ENCODE data around the gene CCPG1. TPM values are rescaled to one million over a fixed set of nuclear protein-coding genes. Genes with fewer than 3 reads are reported as not detected.

CCPG1 gene
- polyA plus RNA-seq, 1 donor from 2014 or later: 64.2 TPM

DNA sequence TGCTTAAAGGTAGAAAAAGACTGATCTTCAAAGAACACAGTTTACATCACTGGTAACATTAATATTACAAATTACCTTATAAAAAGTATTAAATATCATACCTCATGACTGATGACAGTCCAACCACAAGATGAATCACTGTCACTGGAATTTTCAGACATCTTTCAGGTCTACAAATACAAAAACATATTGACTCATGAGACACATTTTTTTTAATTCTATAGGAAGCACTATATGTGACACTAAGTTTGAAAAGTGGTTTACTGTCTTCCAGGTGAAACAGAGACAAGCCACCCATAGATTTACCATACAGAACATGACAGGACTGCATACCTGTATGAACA lies 18.9 kb downstream of the CCPG1 start:
- Histone ChIP-seq H3K9me3 (ENCODE audit: low read length) (no peaks in the 10 kb centered on the region), H3K27me3 (ENCODE audit: insufficient read depth, low read depth, low read length) (no peaks in the 10 kb centered on the region)
- TF ChIP-seq MXI1 (conservative IDR thresholded peaks at IDR 0.05; ENCODE audit: poor library complexity, severe bottlenecking) (no peak), TAF1 (IDR thresholded peaks at IDR 0.05; ENCODE audit: low read depth) (no peak), SMC3 (conservative IDR thresholded peaks at IDR 0.05; ENCODE audit: poor library complexity) (no peak), POLR2AphosphoS5 (IDR thresholded peaks at IDR 0.05) (no peak), EP300 (conservative IDR thresholded peaks at IDR 0.05; ENCODE audit: poor library complexity, severe bottlenecking) (no peak), RAD21 (conservative IDR thresholded peaks at IDR 0.05) (no peak), EZH2 (IDR thresholded peaks at IDR 0.05; ENCODE audit: borderline replicate concordance, insufficient read depth, low read length, poor library complexity, severe bottlenecking) (no peak)
- TF ChIP-seq, protein P1, sequence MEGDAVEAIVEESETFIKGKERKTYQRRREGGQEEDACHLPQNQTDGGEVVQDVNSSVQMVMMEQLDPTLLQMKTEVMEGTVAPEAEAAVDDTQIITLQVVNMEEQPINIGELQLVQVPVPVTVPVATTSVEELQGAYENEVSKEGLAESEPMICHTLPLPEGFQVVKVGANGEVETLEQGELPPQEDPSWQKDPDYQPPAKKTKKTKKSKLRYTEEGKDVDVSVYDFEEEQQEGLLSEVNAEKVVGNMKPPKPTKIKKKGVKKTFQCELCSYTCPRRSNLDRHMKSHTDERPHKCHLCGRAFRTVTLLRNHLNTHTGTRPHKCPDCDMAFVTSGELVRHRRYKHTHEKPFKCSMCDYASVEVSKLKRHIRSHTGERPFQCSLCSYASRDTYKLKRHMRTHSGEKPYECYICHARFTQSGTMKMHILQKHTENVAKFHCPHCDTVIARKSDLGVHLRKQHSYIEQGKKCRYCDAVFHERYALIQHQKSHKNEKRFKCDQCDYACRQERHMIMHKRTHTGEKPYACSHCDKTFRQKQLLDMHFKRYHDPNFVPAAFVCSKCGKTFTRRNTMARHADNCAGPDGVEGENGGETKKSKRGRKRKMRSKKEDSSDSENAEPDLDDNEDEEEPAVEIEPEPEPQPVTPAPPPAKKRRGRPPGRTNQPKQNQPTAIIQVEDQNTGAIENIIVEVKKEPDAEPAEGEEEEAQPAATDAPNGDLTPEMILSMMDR (IDR thresholded peaks at IDR 0.05; ENCODE audit: poor library complexity, severe bottlenecking): no peak
- TF ChIP-seq, protein P2, sequence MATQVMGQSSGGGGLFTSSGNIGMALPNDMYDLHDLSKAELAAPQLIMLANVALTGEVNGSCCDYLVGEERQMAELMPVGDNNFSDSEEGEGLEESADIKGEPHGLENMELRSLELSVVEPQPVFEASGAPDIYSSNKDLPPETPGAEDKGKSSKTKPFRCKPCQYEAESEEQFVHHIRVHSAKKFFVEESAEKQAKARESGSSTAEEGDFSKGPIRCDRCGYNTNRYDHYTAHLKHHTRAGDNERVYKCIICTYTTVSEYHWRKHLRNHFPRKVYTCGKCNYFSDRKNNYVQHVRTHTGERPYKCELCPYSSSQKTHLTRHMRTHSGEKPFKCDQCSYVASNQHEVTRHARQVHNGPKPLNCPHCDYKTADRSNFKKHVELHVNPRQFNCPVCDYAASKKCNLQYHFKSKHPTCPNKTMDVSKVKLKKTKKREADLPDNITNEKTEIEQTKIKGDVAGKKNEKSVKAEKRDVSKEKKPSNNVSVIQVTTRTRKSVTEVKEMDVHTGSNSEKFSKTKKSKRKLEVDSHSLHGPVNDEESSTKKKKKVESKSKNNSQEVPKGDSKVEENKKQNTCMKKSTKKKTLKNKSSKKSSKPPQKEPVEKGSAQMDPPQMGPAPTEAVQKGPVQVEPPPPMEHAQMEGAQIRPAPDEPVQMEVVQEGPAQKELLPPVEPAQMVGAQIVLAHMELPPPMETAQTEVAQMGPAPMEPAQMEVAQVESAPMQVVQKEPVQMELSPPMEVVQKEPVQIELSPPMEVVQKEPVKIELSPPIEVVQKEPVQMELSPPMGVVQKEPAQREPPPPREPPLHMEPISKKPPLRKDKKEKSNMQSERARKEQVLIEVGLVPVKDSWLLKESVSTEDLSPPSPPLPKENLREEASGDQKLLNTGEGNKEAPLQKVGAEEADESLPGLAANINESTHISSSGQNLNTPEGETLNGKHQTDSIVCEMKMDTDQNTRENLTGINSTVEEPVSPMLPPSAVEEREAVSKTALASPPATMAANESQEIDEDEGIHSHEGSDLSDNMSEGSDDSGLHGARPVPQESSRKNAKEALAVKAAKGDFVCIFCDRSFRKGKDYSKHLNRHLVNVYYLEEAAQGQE (IDR thresholded peaks at IDR 0.05; ENCODE audit: borderline replicate concordance): no peak

DNA sequence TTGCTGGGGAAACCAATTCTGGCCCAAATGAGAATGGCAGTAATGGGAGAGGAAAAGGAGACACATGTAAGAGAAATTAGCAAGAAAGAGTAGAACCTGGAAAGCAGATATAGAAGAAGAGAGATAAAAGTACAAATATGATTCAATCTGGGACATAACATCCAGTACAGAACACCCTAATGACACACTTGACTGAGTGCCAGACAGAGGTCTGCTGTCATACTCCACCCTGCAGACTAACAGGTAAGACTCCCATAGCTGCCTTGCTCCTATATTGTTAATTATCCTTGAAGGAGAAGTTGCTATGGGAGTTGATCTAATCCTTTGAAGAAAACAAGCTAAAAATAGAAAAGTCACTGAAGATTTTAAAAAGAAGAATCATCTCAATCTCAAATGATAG lies 21.1 kb downstream of the CCPG1 start:
- Histone ChIP-seq H3K4me2 (ENCODE audit: low read length) (no peak overlapping the region), H3F3A (ENCODE audit: insufficient read depth, low read length, poor library complexity, severe bottlenecking) (no peaks in the 10 kb centered on the region), H3K9me2 (ENCODE audit: insufficient read depth, low read length) (no peaks in the 10 kb centered on the region), H3K27ac (ENCODE audit: low read length) (no peak overlapping the region), H3K36me3 (ENCODE audit: insufficient read depth, low read length) (no peaks in the 10 kb centered on the region), H3K27me3 (ENCODE audit: insufficient read depth, low read depth, low read length) (no peaks in the 10 kb centered on the region), H3K4me3 (ENCODE audit: low read length) (no peak overlapping the region), H3K9me3 (ENCODE audit: low read length) (no peaks in the 10 kb centered on the region), H3K9ac (ENCODE audit: low read length) (no peak overlapping the region), H4K20me1 (ENCODE audit: insufficient read depth) (no peaks in the 10 kb centered on the region), H3K79me2 (replicated peaks; ENCODE audit: insufficient read depth, low read length) (no peaks in the 10 kb centered on the region), H2AFZ (ENCODE audit: low read depth, low read length) (no peak overlapping the region)
- no peak for TF ChIP-seq MXI1 (conservative IDR thresholded peaks at IDR 0.05; ENCODE audit: poor library complexity, severe bottlenecking)
- TF ChIP-seq EP300 (conservative IDR thresholded peaks at IDR 0.05; ENCODE audit: poor library complexity, severe bottlenecking): no peak
- TF ChIP-seq, protein P2 (IDR thresholded peaks at IDR 0.05; ENCODE audit: borderline replicate concordance): no peak
- no peak for TF ChIP-seq TAF1 (IDR thresholded peaks at IDR 0.05; ENCODE audit: low read depth)
- no peak for TF ChIP-seq RAD21 (conservative IDR thresholded peaks at IDR 0.05)
- no peak for TF ChIP-seq POLR2AphosphoS5 (IDR thresholded peaks at IDR 0.05)
- TF ChIP-seq EZH2 (IDR thresholded peaks at IDR 0.05; ENCODE audit: borderline replicate concordance, insufficient read depth, low read length, poor library complexity, severe bottlenecking): no peak
- TF ChIP-seq SMC3 (conservative IDR thresholded peaks at IDR 0.05; ENCODE audit: poor library complexity): no peak
- TF ChIP-seq, protein P1 (IDR thresholded peaks at IDR 0.05; ENCODE audit: poor library complexity, severe bottlenecking): no peak

More for the DNA sequence above, 18.9 kb downstream of the CCPG1 start:
- Histone ChIP-seq H3K27ac (ENCODE audit: low read length) (no peak overlapping the region), H3K36me3 (ENCODE audit: insufficient read depth, low read length) (no peaks in the 10 kb centered on the region), H3K79me2 (replicated peaks; ENCODE audit: insufficient read depth, low read length) (no peaks in the 10 kb centered on the region), H3K9ac (ENCODE audit: low read length) (no peak overlapping the region), H3K4me2 (ENCODE audit: low read length) (no peak overlapping the region), H2AFZ (ENCODE audit: low read depth, low read length) (no peak overlapping the region), H4K20me1 (ENCODE audit: insufficient read depth) (no peaks in the 10 kb centered on the region), H3K9me2 (ENCODE audit: insufficient read depth, low read length) (no peaks in the 10 kb centered on the region), H3F3A (ENCODE audit: insufficient read depth, low read length, poor library complexity, severe bottlenecking) (no peaks in the 10 kb centered on the region), H3K4me3 (ENCODE audit: low read length) (no peak overlapping the region)
